Body of pancreas (tissue), 4 donors: Measurements from ENCODE around the gene EEF1G.

Experiments used
- CTCF ChIP-seq, 7 experiments: fragments of 450-650 bp in 4 of 7; fragments of 200-600 bp in 3 of 7; sonication (generic) in 3 of 7; IDR thresholded peaks; one replicate each; pipeline ENCODE4 v1.5.1; 2016 to 2019; ENCODE audit warnings: antibody characterized with exemption in 7 of 7
- POLR2A ChIP-seq, 3 donors: fragments of 450-650 bp; IDR thresholded peaks; one replicate each; pipeline ENCODE4 v1.6.1; 2016; ENCODE audit warnings: antibody characterized with exemption in 3 of 3, mild to moderate bottlenecking in 2 of 3

GRCh38 chr11:62516736-62517371 is 56.8 kb downstream of the EEF1G start:
- TF ChIP-seq CTCF (IDR thresholded peaks at IDR 0.05) (no peak), POLR2A (IDR thresholded peaks at IDR 0.05) (no peak)
